Loucy (cell line): ENCODE measurements around the gene FBN1.

Source experiments
- H2AFZ ChIP-seq: fragments of 200-600 bp; sonication (generic); 2 replicates; pipeline ENCODE4 v1.6.0; 2016; ENCODE audit warnings: antibody characterized with exemption, mild to moderate bottlenecking, low read length, moderate library complexity
- H3F3A ChIP-seq: fragments of 200-600 bp; 2 replicates; pipeline ENCODE4 v1.6.0; 2016; ENCODE audit warnings: antibody characterized with exemption, low read depth, mild to moderate bottlenecking
- H3K27me3 ChIP-seq: fragments of 200-600 bp; sonication (generic); 2 replicates; pipeline ENCODE4 v1.6.1; 2014; ENCODE audit warnings: low read length, mild to moderate bottlenecking; ENCODE audit not compliant: insufficient read depth, poor library complexity, severe bottlenecking
- H3K36me3 ChIP-seq: fragments of 200-600 bp; sonication (generic); 2 replicates; pipeline ENCODE4 v1.6.1; 2016; ENCODE audit warnings: low read length; ENCODE audit not compliant: insufficient read depth
- H3K4me1 ChIP-seq: fragments of 200-600 bp; sonication (generic); 2 replicates; pipeline ENCODE4 v1.5.1; 2014; ENCODE audit warnings: low read length, mild to moderate bottlenecking; ENCODE audit not compliant: insufficient read depth, poor library complexity, severe bottlenecking
- H3K4me2 ChIP-seq: fragments of 200-600 bp; sonication (generic); 2 replicates; pipeline ENCODE4 v1.6.0; 2014; ENCODE audit warnings: antibody characterized with exemption, low read length, low read depth, mild to moderate bottlenecking; ENCODE audit not compliant: poor library complexity, severe bottlenecking
- H3K4me3 ChIP-seq: fragments of 200-600 bp; sonication (generic); 2 replicates; pipeline ENCODE4 v1.5.1; 2014; ENCODE audit warnings: low read length, mild to moderate bottlenecking, mixed read lengths; ENCODE audit not compliant: poor library complexity, severe bottlenecking
- H3K79me2 ChIP-seq: fragments of 200-600 bp; sonication (generic); 2 replicates; pipeline ENCODE4 v1.6.1; 2014; ENCODE audit warnings: low read length; ENCODE audit not compliant: insufficient read depth
- H3K9ac ChIP-seq: fragments of 200-600 bp; sonication (generic); 2 replicates; pipeline ENCODE4 v1.6.0; 2014; ENCODE audit warnings: mild to moderate bottlenecking, low read depth, low read length, moderate library complexity; ENCODE audit not compliant: poor library complexity, severe bottlenecking
- H3K9me2 ChIP-seq: fragments of 200-600 bp; sonication (generic); replicated peaks from 2 replicates; pipeline ENCODE4 v1.6.1; 2016; ENCODE audit warnings: low read depth, low read length, mixed read lengths
- H3K9me3 ChIP-seq: fragments of 200-600 bp; sonication (generic); 2 replicates; pipeline ENCODE4 v1.6.1; 2014; ENCODE audit warnings: mild to moderate bottlenecking, antibody characterized with exemption, low read length, low read depth; ENCODE audit not compliant: insufficient read depth
- H4K20me1 ChIP-seq: fragments of 200-600 bp; sonication (generic); 2 replicates; pipeline ENCODE4 v1.6.0; 2014; ENCODE audit warnings: antibody characterized with exemption, low read length, mild to moderate bottlenecking; ENCODE audit not compliant: insufficient read depth, poor library complexity, severe bottlenecking
- EZH2phosphoT487 ChIP-seq: fragments of 200-600 bp; IDR thresholded peaks from 2 replicates; pipeline ENCODE4 v1.6.1; 2018; ENCODE audit warnings: antibody characterized with exemption, mild to moderate bottlenecking, moderate library complexity, borderline replicate concordance
- TF ChIP-seq, protein P1 (sequence below): fragments of 200-600 bp; sonication (generic); conservative IDR thresholded peaks from 2 replicates; pipeline ENCODE4 v1.5.1; 2014; ENCODE audit warnings: mild to moderate bottlenecking, antibody characterized with exemption, low read length

FBN1 gene

DNA sequence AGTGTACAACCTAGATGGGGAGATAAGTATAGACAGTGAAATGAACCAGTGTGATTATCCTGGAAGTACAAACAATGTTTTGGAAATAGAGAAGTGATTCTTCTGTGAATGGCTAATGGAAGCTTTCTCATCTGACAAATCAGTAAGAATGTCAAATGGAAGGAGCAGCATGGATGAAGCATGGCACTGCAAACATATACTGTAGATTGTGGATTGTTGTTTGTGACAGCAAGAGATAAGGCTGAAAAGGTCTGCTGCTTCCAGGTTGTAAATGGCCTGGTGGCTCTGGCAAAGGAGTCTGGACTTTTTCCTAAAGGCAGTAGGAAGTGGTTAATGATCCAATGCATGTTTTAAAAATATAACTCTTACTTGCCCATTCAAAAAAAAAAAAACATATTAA lies 71.3 kb downstream of the FBN1 start:
- Histone ChIP-seq H4K20me1 (no peaks in the 10 kb centered on the region), H3K36me3 (no peaks in the 10 kb centered on the region), H3K79me2 (no peaks in the 10 kb centered on the region), H3K27me3 (no peaks in the 10 kb centered on the region), H3K4me1 (no peaks in the 10 kb centered on the region), H3K4me3 (no peak overlapping the region), H3K9me2 (no peaks in the 10 kb centered on the region), H3K4me2 (no peak overlapping the region), H3K9ac (no peak overlapping the region), H3K9me3 (no peaks in the 10 kb centered on the region), H3F3A (no peaks in the 10 kb centered on the region), H2AFZ (no peak overlapping the region)
- no peak for TF ChIP-seq EZH2phosphoT487
- TF ChIP-seq, protein P1, sequence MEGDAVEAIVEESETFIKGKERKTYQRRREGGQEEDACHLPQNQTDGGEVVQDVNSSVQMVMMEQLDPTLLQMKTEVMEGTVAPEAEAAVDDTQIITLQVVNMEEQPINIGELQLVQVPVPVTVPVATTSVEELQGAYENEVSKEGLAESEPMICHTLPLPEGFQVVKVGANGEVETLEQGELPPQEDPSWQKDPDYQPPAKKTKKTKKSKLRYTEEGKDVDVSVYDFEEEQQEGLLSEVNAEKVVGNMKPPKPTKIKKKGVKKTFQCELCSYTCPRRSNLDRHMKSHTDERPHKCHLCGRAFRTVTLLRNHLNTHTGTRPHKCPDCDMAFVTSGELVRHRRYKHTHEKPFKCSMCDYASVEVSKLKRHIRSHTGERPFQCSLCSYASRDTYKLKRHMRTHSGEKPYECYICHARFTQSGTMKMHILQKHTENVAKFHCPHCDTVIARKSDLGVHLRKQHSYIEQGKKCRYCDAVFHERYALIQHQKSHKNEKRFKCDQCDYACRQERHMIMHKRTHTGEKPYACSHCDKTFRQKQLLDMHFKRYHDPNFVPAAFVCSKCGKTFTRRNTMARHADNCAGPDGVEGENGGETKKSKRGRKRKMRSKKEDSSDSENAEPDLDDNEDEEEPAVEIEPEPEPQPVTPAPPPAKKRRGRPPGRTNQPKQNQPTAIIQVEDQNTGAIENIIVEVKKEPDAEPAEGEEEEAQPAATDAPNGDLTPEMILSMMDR = no peak

DNA sequence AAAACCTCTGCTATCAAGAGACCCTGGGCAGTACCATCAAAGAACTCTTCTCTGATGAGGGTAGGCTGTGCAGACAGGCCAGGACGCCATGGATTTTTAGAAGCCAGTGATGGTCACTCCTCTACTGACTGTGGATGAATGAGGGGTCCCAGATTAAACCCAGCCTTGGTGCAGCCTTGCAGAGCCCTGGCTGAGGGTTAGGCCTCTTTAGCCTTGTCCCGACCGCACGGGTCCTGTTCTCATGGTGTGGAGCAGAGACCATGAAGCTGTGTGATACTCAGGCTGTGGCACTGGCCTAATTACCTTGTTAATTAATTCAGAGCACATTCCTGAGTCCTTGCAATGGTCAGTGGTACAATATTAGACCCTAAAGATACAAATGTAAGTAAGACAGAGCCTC lies 71.7 kb downstream of the FBN1 start:
- Histone ChIP-seq H3K4me1 (no peaks in the 10 kb centered on the region), H3F3A (no peaks in the 10 kb centered on the region), H2AFZ (no peak overlapping the region), H4K20me1 (no peaks in the 10 kb centered on the region), H3K79me2 (no peaks in the 10 kb centered on the region), H3K4me3 (no peak overlapping the region), H3K27me3 (no peaks in the 10 kb centered on the region), H3K4me2 (no peak overlapping the region), H3K9me3 (no peaks in the 10 kb centered on the region), H3K36me3 (no peaks in the 10 kb centered on the region), H3K9ac (no peak overlapping the region), H3K9me2 (no peaks in the 10 kb centered on the region)
- TF ChIP-seq, protein P1 = no peak
- TF ChIP-seq EZH2phosphoT487 = no peak

DNA sequence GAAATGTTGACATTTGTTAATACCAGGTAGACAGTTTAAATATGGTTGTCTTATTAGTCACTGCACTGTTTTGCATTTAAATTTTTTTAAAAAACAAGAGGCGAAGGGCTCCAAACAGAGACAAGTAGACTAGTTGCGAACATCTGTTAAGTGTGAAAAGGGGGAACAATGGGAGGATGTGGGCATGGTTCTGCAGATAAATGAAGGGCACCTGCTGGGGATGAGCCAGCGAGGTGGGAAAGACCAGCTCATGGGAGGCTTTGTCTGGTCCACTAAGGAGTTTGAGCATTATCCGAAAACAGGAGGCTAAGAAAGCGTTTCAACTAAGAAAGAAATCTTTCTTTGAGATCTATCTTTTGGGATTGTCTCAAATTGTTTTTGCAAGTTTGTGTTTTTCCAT lies 72.7 kb downstream of the FBN1 start:
- no peaks in the 10 kb centered on the region for H3K9me3 ChIP-seq
- H4K20me1 ChIP-seq = no peaks in the 10 kb centered on the region
- no peaks in the 10 kb centered on the region for H3K27me3 ChIP-seq
- no peaks in the 10 kb centered on the region for H3K79me2 ChIP-seq
- H2AFZ ChIP-seq = no peak overlapping the region
- TF ChIP-seq, protein P1 = no peak
- no peak for TF ChIP-seq EZH2phosphoT487
- H3K36me3 ChIP-seq = no peaks in the 10 kb centered on the region
- no peak overlapping the region for H3K4me2 ChIP-seq
- no peak overlapping the region for H3K4me3 ChIP-seq
- H3K9me2 ChIP-seq = no peaks in the 10 kb centered on the region
- H3F3A ChIP-seq = no peaks in the 10 kb centered on the region
- H3K9ac ChIP-seq = no peak overlapping the region
- H3K4me1 ChIP-seq = no peaks in the 10 kb centered on the region
